PC-3 (cell line): ENCODE data around the gene JARID2. TPM values are rescaled to one million over a fixed set of nuclear protein-coding genes. Genes with fewer than 3 reads are reported as not detected.
A peak's percentile ranks its signal among the peaks of the same experiment; 100 is the strongest.

Source experiments
- ATAC-seq: fragments of 200-7000 bp; cut with Tn5 transposase; 2 replicates; pipeline ENCODE4 v1.9.1; 2020; ENCODE audit warnings: mild to moderate bottlenecking, moderate library complexity
- BruUV-seq: library from RNA; stranded (reverse); fragments of 400-500 nt; replicated peaks from 2 replicates; lab custom pipeline; 2021; lab: Mats Ljungman, UMichigan
- CTCF ChIA-PET: fragments of 300-600 bp; sonication (Branson Sonifier 250); formaldehyde crosslinking; loops from one replicate; lab custom pipeline; 2022; ENCODE audit warnings: antibody characterized with exemption; lab: Charles Lee
- POLR2A ChIA-PET: fragments of 300-600 bp; sonication (Branson Sonifier 250); formaldehyde crosslinking; loops from one replicate; lab custom pipeline; 2022; ENCODE audit warnings: antibody characterized with exemption; ENCODE audit not compliant: unreplicated experiment; lab: Charles Lee
- DNase-seq: peaks from one replicate; pipeline ENCODE4 v3.0.0-alpha.2; 2015
- H2AFZ ChIP-seq: fragments of 300-600 bp; sonication (generic); 2 replicates; pipeline ENCODE4 v1.6.0; 2016; ENCODE audit warnings: antibody characterized with exemption, low read length
- H3F3A ChIP-seq: fragments of 300-600 bp; sonication (generic); one replicate; pipeline ENCODE4 v1.6.0; 2017; ENCODE audit warnings: antibody characterized with exemption, low read length, control low read depth, mild to moderate bottlenecking; ENCODE audit not compliant: unreplicated experiment
- H3K27ac ChIP-seq: fragments of 300-600 bp; sonication (generic); 2 replicates; pipeline ENCODE4 v1.5.1; 2016; ENCODE audit warnings: mild to moderate bottlenecking, low read length
- H3K27me3 ChIP-seq: fragments of 300-600 bp; sonication (generic); 2 replicates; pipeline ENCODE4 v1.6.1; 2016; ENCODE audit warnings: low read length, mixed read lengths
- H3K36me3 ChIP-seq: fragments of 300-600 bp; sonication (generic); 2 replicates; pipeline ENCODE4 v1.6.1; 2016; ENCODE audit warnings: low read depth, mixed run types, low read length, mixed read lengths
- H3K4me1 ChIP-seq: fragments of 300-600 bp; sonication (generic); 2 replicates; pipeline ENCODE4 v1.5.1; 2016; ENCODE audit warnings: low read length; ENCODE audit not compliant: insufficient read depth
- H3K4me2 ChIP-seq: fragments of 300-600 bp; sonication (generic); 2 replicates; pipeline ENCODE4 v1.6.0; 2016; ENCODE audit warnings: low read length
- H3K4me3 ChIP-seq: fragments of 300-600 bp; sonication (generic); 2 replicates; pipeline ENCODE4 v1.5.1; 2016; ENCODE audit warnings: mild to moderate bottlenecking, low read length, mixed read lengths
- H3K79me2 ChIP-seq: fragments of 300-600 bp; sonication (generic); 2 replicates; pipeline ENCODE4 v1.6.1; 2017; ENCODE audit warnings: low read length, mixed read lengths
- H3K9ac ChIP-seq: fragments of 300-600 bp; sonication (generic); 2 replicates; pipeline ENCODE4 v1.6.0; 2016; ENCODE audit warnings: mild to moderate bottlenecking, low read length
- H3K9me2 ChIP-seq: fragments of 300-600 bp; sonication (generic); replicated peaks from 2 replicates; pipeline ENCODE4 v1.6.1; 2016; ENCODE audit warnings: mixed run types, low read length, mixed read lengths
- H3K9me3 ChIP-seq: fragments of 300-600 bp; sonication (generic); 2 replicates; pipeline ENCODE4 v1.6.1; 2016; ENCODE audit warnings: low read length, mixed read lengths
- H4K20me1 ChIP-seq: fragments of 300-600 bp; sonication (generic); 2 replicates; pipeline ENCODE4 v1.6.1; 2016; ENCODE audit warnings: low read length, mixed read lengths
- EZH2 ChIP-seq: fragments of 300-600 bp; sonication (generic); IDR thresholded peaks from one replicate; pipeline ENCODE4 v1.6.1; 2017; ENCODE audit warnings: antibody characterized with exemption, mild to moderate bottlenecking, low read length; ENCODE audit not compliant: unreplicated experiment
- EZH2phosphoT487 ChIP-seq: fragments of 300-600 bp; sonication (generic); IDR thresholded peaks from 2 replicates; pipeline ENCODE4 v1.6.1; 2018; ENCODE audit warnings: mild to moderate bottlenecking, antibody characterized with exemption, low read length, borderline replicate concordance
- intact Hi-C: fragments of 100-400 bp; cut with micrococcal nuclease; formaldehyde crosslinking; loops from 2 replicates; pipeline ENCODE4 v1.9.0; 2023
- total RNA-seq: library from RNA; depleted of rRNA; stranded (reverse); fragments of >200 nt; gene quantifications from 2 replicates; pipeline ENCODE4 v1.2.3, GENCODE V29; 2014
- TF ChIP-seq, protein P1 (sequence below): fragments of 300-600 bp; sonication (generic); conservative IDR thresholded peaks from 2 replicates; pipeline ENCODE4 v1.5.1; 2017; ENCODE audit warnings: antibody characterized with exemption, low read depth, mild to moderate bottlenecking, low read length

Gene JARID2
- total RNA-seq, 1 experiment from 2014 or later: 11.0 TPM

DNA sequence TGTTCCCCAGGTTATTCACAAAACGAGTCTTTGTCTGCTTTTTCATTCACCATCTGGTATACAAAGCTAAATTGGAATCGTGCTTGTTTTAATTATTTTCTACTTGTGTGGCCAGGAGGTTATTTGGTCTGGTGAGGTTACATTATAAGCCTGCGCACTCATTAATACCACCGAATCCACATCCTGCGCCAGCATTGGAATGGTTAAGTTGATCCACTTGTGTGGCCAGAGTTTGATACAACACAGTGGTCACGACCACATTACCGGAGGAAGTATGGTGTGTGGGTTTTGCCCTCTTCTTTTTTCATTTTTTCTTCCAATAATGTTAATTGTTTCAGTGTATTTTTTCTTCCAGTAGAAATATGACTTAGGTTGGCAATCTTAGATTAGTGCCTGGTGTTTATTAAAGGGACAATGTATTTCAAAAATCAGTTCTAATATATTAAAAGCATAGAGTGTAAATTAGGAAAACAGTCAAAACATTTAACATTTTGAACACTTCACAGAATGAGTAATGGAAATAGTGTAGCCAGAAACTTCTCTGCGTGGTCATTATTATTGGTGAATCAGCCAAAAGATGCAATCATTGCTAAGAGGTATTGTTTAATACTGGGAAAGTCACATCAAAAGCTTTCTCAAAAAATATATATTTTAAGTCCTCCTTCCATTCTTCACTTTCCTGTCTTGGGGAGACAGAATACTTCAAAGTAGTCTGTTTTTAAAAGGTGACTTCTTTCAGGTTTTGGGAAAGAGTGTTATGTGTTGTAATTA is 84.5 kb downstream of the JARID2 start:
- POLR2A ChIA-PET: no interaction called here
- Histone ChIP-seq H3K79me2 (peaks cover 99% of the 10 kb centered on the region), H3K27ac (no peak overlapping the region), H3K4me3 (no peak overlapping the region), H3K27me3 (no peaks in the 10 kb centered on the region), H4K20me1 (peaks cover 37% of the 10 kb centered on the region; the same call in 1 of the 2 replicates), H3K36me3 (no peaks in the 10 kb centered on the region), H3K9me3 (no peaks in the 10 kb centered on the region), H3K4me1 (peaks cover 32% of the 10 kb centered on the region), H2AFZ (no peak overlapping the region), H3K4me2 (peak overlapping the region; percentile 13; the same call in 1 of the 2 replicates), H3F3A (no peaks in the 10 kb centered on the region), H3K9ac (no peak overlapping the region), H3K9me2 (no peaks in the 10 kb centered on the region)
- intact Hi-C loops: no loop called here
- BruUV-seq: no TSS peak
- ATAC-seq (no peak), DNase-seq (peak; percentile 28)
- CTCF ChIA-PET: no interaction called here
- TF ChIP-seq, protein P1, sequence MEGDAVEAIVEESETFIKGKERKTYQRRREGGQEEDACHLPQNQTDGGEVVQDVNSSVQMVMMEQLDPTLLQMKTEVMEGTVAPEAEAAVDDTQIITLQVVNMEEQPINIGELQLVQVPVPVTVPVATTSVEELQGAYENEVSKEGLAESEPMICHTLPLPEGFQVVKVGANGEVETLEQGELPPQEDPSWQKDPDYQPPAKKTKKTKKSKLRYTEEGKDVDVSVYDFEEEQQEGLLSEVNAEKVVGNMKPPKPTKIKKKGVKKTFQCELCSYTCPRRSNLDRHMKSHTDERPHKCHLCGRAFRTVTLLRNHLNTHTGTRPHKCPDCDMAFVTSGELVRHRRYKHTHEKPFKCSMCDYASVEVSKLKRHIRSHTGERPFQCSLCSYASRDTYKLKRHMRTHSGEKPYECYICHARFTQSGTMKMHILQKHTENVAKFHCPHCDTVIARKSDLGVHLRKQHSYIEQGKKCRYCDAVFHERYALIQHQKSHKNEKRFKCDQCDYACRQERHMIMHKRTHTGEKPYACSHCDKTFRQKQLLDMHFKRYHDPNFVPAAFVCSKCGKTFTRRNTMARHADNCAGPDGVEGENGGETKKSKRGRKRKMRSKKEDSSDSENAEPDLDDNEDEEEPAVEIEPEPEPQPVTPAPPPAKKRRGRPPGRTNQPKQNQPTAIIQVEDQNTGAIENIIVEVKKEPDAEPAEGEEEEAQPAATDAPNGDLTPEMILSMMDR: no peak
- no peak for TF ChIP-seq EZH2phosphoT487
- TF ChIP-seq EZH2: no peak

DNA sequence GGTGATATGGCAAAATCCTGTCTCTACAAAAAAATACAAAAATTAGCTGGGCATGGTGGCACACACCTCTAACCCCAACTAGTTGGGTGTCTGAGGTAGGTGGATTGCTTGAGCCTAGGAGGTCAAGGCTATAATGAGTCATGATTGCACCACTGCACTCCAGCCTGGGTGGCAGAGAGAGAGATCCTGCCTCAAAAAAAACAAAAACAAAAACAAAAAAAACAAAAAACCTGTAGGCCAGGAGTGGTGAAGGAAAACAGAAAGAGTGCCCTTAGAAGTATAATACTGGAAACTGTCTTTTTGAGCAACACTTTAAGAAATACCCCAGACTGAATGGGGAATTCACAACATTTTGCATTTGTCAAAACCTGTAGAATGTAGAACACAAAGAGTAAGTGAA is 85.3 kb downstream of the JARID2 start:
- no peak for TF ChIP-seq EZH2phosphoT487
- TF ChIP-seq, protein P1: no peak
- Histone ChIP-seq H3K4me3 (no peak overlapping the region), H4K20me1 (peaks cover 37% of the 10 kb centered on the region; the same call in 1 of the 2 replicates), H3K9me3 (no peaks in the 10 kb centered on the region), H3F3A (no peaks in the 10 kb centered on the region), H3K9me2 (no peaks in the 10 kb centered on the region), H3K4me1 (peaks cover 32% of the 10 kb centered on the region), H3K9ac (no peak overlapping the region), H3K36me3 (no peaks in the 10 kb centered on the region), H3K27ac (no peak overlapping the region), H2AFZ (no peak overlapping the region), H3K79me2 (peaks cover 99% of the 10 kb centered on the region), H3K4me2 (no peak overlapping the region), H3K27me3 (no peaks in the 10 kb centered on the region)
- ATAC-seq (no peak), DNase-seq (peak; percentile 37)
- ChIA-PET CTCF (interaction anchor here (0.6 kb wide), 1 partner anchor 692 kb away, joined by 5 read pairs; no protein-coding TSS in a partner anchor), POLR2A (no interaction called here)
- intact Hi-C loops: no loop called here
- no TSS peak for BruUV-seq

DNA sequence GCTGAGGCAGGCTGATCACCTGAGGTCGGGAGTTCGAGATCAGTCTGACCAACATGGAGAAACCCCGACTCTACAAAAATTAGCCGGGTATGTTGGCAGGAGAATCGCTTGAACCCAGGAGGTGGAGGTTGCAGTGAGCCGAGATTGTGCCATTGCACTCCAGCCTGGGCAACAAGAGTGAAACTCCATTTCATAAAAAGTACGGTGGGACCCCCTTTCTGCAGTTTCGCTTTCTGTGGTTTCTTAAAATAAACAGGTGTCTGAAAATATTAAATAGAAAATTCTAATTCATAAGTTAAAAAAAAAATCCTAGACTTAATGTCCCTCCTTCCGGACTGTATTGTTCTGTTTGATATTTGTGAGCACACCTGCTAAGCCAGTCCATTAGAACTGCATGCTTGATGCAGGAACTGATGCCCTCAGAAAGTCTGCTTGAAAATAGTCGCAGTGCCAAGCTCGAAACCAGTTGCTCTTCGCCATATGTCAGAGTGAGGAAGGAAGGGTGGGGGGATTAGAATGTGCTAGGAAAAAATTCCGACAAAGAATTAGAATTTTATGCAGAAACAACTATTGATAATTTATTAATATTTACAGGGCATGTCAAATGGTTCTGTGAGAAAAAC is 85.9 kb downstream of the JARID2 start:
- ChIA-PET POLR2A (no interaction called here), CTCF (no interaction called here)
- TF ChIP-seq EZH2phosphoT487 (no peak), EZH2 (no peak)
- TF ChIP-seq, protein P1: no peak
- Histone ChIP-seq H3K4me2 (no peak overlapping the region), H2AFZ (no peak overlapping the region), H3K4me1 (peaks cover 32% of the 10 kb centered on the region), H3K79me2 (peaks cover 99% of the 10 kb centered on the region), H3F3A (no peaks in the 10 kb centered on the region), H3K36me3 (no peaks in the 10 kb centered on the region), H3K27ac (no peak overlapping the region), H3K9ac (no peak overlapping the region), H3K27me3 (no peaks in the 10 kb centered on the region), H3K9me3 (no peaks in the 10 kb centered on the region), H4K20me1 (peaks cover 37% of the 10 kb centered on the region; the same call in 1 of the 2 replicates), H3K4me3 (no peak overlapping the region), H3K9me2 (no peaks in the 10 kb centered on the region)
- intact Hi-C loops: no loop called here
- DNase-seq (no peak), ATAC-seq (no peak)
- BruUV-seq: no TSS peak
